Fibroblast of lung (primary cell): Measurements from ENCODE around the gene PXDN.

ENCODE experiments used
- EZH2 ChIP-seq: IDR thresholded peaks from 2 replicates; pipeline ENCODE4 v1.5.1; 2012; ENCODE audit warnings: low read length, control low read depth, mild to moderate bottlenecking; ENCODE audit errors: missing control alignments
- TF ChIP-seq, protein P1 (sequence below), 2 donors: IDR thresholded peaks in 1 of 2; conservative IDR thresholded peaks in 1 of 2; 1 replicate in 1 of 2; 2 replicates in 1 of 2; pipeline ENCODE4 v1.5.1; 2011 to 2012; ENCODE audit warnings: low read length in 2 of 2, control low read depth in 1 of 2, inconsistent platforms in 1 of 2, low read depth in 1 of 2, mild to moderate bottlenecking in 1 of 2

GRCh38 chr2:1770566-1771380 is 26.5 kb upstream of the PXDN start:
- TF ChIP-seq, protein P1, sequence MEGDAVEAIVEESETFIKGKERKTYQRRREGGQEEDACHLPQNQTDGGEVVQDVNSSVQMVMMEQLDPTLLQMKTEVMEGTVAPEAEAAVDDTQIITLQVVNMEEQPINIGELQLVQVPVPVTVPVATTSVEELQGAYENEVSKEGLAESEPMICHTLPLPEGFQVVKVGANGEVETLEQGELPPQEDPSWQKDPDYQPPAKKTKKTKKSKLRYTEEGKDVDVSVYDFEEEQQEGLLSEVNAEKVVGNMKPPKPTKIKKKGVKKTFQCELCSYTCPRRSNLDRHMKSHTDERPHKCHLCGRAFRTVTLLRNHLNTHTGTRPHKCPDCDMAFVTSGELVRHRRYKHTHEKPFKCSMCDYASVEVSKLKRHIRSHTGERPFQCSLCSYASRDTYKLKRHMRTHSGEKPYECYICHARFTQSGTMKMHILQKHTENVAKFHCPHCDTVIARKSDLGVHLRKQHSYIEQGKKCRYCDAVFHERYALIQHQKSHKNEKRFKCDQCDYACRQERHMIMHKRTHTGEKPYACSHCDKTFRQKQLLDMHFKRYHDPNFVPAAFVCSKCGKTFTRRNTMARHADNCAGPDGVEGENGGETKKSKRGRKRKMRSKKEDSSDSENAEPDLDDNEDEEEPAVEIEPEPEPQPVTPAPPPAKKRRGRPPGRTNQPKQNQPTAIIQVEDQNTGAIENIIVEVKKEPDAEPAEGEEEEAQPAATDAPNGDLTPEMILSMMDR (conservative IDR thresholded peaks at IDR 0.05 in 1 of 2, IDR thresholded peaks at IDR 0.05 in 1 of 2; ENCODE audit: low read depth in 1 of 2, low read length in 2 of 2), result no peak
- TF ChIP-seq EZH2, result no peak
